ENCODE measurements around the gene IGLL1.

Gene IGLL1

DNA sequence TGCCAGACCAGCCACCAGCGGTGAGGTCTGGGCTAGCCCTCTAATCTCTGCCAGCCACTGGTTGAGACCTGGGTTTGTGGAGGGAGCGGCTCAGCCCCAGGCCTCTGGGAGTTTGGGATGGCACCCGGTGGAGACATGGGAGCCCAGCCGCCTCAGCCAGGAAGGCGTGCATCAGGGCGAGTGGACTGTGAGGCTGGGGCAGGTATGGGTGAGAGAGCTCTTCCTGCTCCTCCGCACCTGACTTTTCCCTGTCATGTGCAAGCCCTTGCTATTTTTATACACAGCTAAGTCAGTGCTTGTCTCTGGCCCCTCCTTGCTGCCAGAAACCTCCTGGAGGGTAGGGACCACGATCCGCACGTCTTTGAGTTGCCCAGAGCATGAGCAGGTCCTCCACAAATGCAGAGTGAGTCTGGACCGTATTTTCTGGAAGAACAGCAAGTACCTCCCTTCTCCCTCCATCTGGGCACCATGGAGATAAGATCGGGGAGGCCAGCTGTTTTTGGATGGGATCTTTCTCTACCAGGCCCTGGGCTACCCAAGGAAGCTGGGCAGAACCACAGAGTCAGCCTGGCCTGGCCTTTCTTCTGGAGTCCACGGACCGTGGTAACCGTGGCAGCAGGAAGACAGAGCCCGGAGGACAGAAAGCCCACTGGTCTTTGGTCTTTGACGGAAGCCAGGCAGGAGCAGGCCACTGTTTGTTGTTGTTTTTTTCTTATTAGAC is 53.3 kb downstream of the IGLL1 start:
- DNase-seq: no peak

DNA sequence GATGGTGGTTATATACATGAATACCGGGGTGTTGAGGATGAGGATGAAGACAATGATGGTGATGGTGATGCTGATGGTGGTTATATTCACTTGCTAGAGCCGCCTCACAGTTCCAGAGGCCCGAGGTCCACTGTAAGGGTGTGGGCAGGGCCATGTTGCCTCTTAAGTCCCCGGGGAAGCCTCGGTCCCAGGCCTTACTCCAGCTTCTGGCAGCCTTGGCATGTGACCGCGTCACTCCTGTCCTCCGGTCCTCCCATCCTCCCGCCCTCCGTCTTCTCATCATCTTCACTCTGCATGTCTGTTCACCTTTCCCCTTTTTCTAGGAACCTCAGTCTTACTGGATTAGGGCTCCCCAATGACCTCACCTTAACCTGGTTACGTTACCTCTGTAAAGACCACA is 54.6 kb downstream of the IGLL1 start:
- no peak for DNase-seq

DNA sequence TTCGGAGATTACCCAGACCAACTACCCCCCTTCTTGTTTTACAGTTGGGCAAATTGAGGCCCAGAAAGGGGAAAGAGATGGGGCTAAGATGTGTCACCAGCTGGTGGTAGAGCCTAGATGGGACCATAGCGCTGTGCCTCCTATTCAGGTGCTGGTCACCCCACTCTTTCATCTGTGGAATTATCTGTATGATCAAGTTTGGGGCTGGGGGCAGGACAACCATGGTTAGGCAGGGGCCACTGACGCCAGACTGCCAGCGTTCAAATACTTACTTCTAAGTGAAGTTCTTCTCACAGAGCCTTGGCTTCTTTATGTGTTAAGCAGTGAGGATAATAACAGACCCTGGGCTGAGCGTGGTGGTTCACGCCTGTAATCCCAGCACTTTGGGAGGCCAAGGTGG is 55.9 kb downstream of the IGLL1 start:
- DNase-seq: no peak

DNA sequence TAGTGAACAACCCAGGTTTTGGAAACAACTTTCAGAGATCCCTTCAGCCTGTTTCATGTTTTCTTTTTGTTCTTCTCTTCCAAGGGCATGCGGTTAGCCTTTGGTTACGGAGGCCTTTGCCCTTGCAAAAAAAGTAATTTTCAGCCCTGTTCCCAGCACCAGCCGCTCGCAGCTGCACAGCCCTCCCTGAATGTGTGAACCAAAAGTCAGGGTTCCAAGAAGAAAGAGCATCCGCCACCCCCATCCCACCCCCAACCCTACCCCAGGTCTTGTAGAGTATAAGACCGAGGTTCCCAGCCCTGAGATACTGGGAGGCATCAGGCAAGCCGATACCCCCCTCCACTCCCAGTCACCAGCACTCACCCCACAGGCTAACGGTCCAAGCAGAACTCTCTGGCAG is 56.4 kb downstream of the IGLL1 start:
- DNase-seq: no peak

Data from hematopoietic multipotent progenitor cell treated with erythropoietin and hydrocortisone succinate and interleukin-3 and kit ligand, for 8 days (in vitro differentiated cells).